ENCODE results near the gene ADAMTS9. TPM values are rescaled to one million over a fixed set of nuclear protein-coding genes. Genes with fewer than 3 reads are reported as not detected.

ADAMTS9 gene
- total and polyA plus RNA-seq, 8 donors, result 5.5 to 107 (median 30.5) TPM

GRCh38 chr3:64708456-64708855, 20.7 kb upstream of the ADAMTS9 start:
- no peaks in the 10 kb centered on the region for H3K27me3 ChIP-seq
- H3K4me3 ChIP-seq, result no peak overlapping the region
- H3K27ac ChIP-seq, result no peak overlapping the region
- H3K9me3 ChIP-seq, result no peaks in the 10 kb centered on the region
- H3K4me1 ChIP-seq, result peaks cover 0 to 3% (median 0%) of the 10 kb centered on the region in 4 donors
- WGBS, 5 donors, result 74 to 90% (median 83%) methylated on average over 3 of the region's 3 CpGs
- intact Hi-C loops (cut with DNase I; ENCODE audit: low total_unique reads), result no loop called here
- no peak for DNase-seq
- TF ChIP-seq POLR2A (IDR thresholded peaks at IDR 0.05) (no peak), EP300 (IDR thresholded peaks at IDR 0.05) (no peak), CTCF (IDR thresholded peaks at IDR 0.05) (no peak), POLR2AphosphoS5 (IDR thresholded peaks at IDR 0.05) (no peak)
- H3K36me3 ChIP-seq, result no peaks in the 10 kb centered on the region

- Histone ChIP-seq H3K4me1 (peaks cover 0 to 3% (median 0%) of the 10 kb centered on the region in 4 donors), H3K36me3 (no peaks in the 10 kb centered on the region), H3K9me3 (no peaks in the 10 kb centered on the region), H3K4me3 (no peak overlapping the region), H3K27me3 (no peaks in the 10 kb centered on the region), H3K27ac (no peak overlapping the region)
- DNase-seq, result no peak
- WGBS, 5 donors, result 80 to 93% (median 84%) methylated on average over 2 of the region's 2 CpGs
- TF ChIP-seq POLR2AphosphoS5 (IDR thresholded peaks at IDR 0.05) (no peak), POLR2A (IDR thresholded peaks at IDR 0.05) (no peak)
- intact Hi-C loops (cut with DNase I; ENCODE audit: low total_unique reads), result no loop called here
Observed at GRCh38 chr3:64705946-64706345, 18.1 kb upstream of the ADAMTS9 start.

- no peaks in the 10 kb centered on the region for H3K27me3 ChIP-seq
- no peaks in the 10 kb centered on the region for H3K36me3 ChIP-seq
- peaks cover 0 to 3% (median 0%) of the 10 kb centered on the region in 4 donors for H3K4me1 ChIP-seq
- no peaks in the 10 kb centered on the region for H3K9me3 ChIP-seq
- TF ChIP-seq POLR2AphosphoS5 (IDR thresholded peaks at IDR 0.05) (no peak), CTCF (IDR thresholded peaks at IDR 0.05) (no peak), POLR2A (IDR thresholded peaks at IDR 0.05) (no peak), EP300 (IDR thresholded peaks at IDR 0.05) (no peak)
- intact Hi-C loops (cut with DNase I; ENCODE audit: low total_unique reads), result no loop called here
- no peak overlapping the region for H3K4me3 ChIP-seq
- 73 to 86% (median 79%) methylated on average over 2 of the region's 2 CpGs for WGBS, 5 donors
- DNase-seq, result no peak
- H3K27ac ChIP-seq, result no peak overlapping the region
Observed at GRCh38 chr3:64696896-64697295, 9.1 kb upstream of the ADAMTS9 start.

GRCh38 chr3:64694114-64694513, 6.3 kb upstream of the ADAMTS9 start:
- intact Hi-C loops (cut with DNase I; ENCODE audit: low total_unique reads), result no loop called here
- no peaks in the 10 kb centered on the region for H3K9me3 ChIP-seq
- H3K36me3 ChIP-seq, result no peaks in the 10 kb centered on the region
- TF ChIP-seq POLR2AphosphoS5 (IDR thresholded peaks at IDR 0.05), result no peak
- no peak for TF ChIP-seq POLR2A (IDR thresholded peaks at IDR 0.05)
- no peak for TF ChIP-seq CTCF (IDR thresholded peaks at IDR 0.05)
- H3K27me3 ChIP-seq, result no peaks in the 10 kb centered on the region
- H3K27ac ChIP-seq, result no peak overlapping the region
- no peak for DNase-seq
- H3K4me1 ChIP-seq, result peaks cover 0 to 18% (median 2%) of the 10 kb centered on the region in 4 donors
- WGBS, 5 donors, result 87 to 97% (median 94%) methylated on average over 2 of the region's 2 CpGs
- H3K4me3 ChIP-seq, result no peak overlapping the region

- H3K9me3 ChIP-seq, result no peaks in the 10 kb centered on the region
- H3K27ac ChIP-seq, result no peak overlapping the region
- H3K27me3 ChIP-seq, result peaks cover 0 to 8% (median 0%) of the 10 kb centered on the region in 3 donors
- H3K4me3 ChIP-seq, result no peak overlapping the region
- no peak for DNase-seq
- no peak for TF ChIP-seq CTCF (IDR thresholded peaks at IDR 0.05)
- no peak for TF ChIP-seq POLR2AphosphoS5 (IDR thresholded peaks at IDR 0.05)
- TF ChIP-seq EP300 (IDR thresholded peaks at IDR 0.05), result no peak
- TF ChIP-seq POLR2A (IDR thresholded peaks at IDR 0.05), result no peak
- H3K4me1 ChIP-seq, result peaks cover 0 to 26% (median 12%) of the 10 kb centered on the region in 4 donors
- intact Hi-C loops (cut with DNase I; ENCODE audit: low total_unique reads), result no loop called here
- 64 to 76% (median 71%) methylated on average over 3 of the region's 3 CpGs for WGBS, 5 donors
- H3K36me3 ChIP-seq, result no peaks in the 10 kb centered on the region
Observed at GRCh38 chr3:64693031-64693430, 5.2 kb upstream of the ADAMTS9 start.
